Liver (tissue), 3 donors: ENCODE results near the gene SHISA4.

Experiments
- ATF3 ChIP-seq: IDR thresholded peaks from 2 replicates; pipeline ENCODE4 v1.6.1; 2016; ENCODE audit warnings: antibody characterized with exemption
- EGR1 ChIP-seq, 2 donors: IDR thresholded peaks; 2 replicates each; pipeline ENCODE4 v1.6.1; 2016 to 2018; ENCODE audit warnings: antibody characterized with exemption in 2 of 2, low read depth in 2 of 2
- FOXA1 ChIP-seq: IDR thresholded peaks from 2 replicates; pipeline ENCODE4 v1.6.1; 2016; ENCODE audit warnings: antibody characterized with exemption
- GABPA ChIP-seq, 2 donors: IDR thresholded peaks in 1 of 2; conservative IDR thresholded peaks in 1 of 2; 2 replicates each; pipeline ENCODE4 v1.6.1; 2016; ENCODE audit warnings: antibody characterized with exemption in 2 of 2, mild to moderate bottlenecking in 1 of 2, moderate library complexity in 1 of 2
- JUND ChIP-seq, 2 donors: IDR thresholded peaks; 2 replicates each; pipeline ENCODE4 v1.6.1; 2016; ENCODE audit warnings: antibody characterized with exemption in 2 of 2
- RXRA ChIP-seq, 2 donors: IDR thresholded peaks; 2 replicates each; pipeline ENCODE4 v1.6.1; 2017 to 2018; ENCODE audit warnings: antibody characterized with exemption in 2 of 2, mild to moderate bottlenecking in 1 of 2
- SP1 ChIP-seq: IDR thresholded peaks from 2 replicates; pipeline ENCODE4 v1.6.1; 2018; ENCODE audit warnings: antibody characterized with exemption, mild to moderate bottlenecking
- TAF1 ChIP-seq: conservative IDR thresholded peaks from 2 replicates; pipeline ENCODE4 v1.6.1; 2016; ENCODE audit warnings: antibody characterized with exemption, mild to moderate bottlenecking
- YY1 ChIP-seq: IDR thresholded peaks from 2 replicates; pipeline ENCODE4 v1.6.1; 2016; ENCODE audit warnings: antibody characterized with exemption, mild to moderate bottlenecking
- ZBTB33 ChIP-seq: IDR thresholded peaks from 2 replicates; pipeline ENCODE4 v1.6.1; 2016; ENCODE audit warnings: antibody characterized with exemption
- TF ChIP-seq, protein P1 (sequence below): fragments of 150-350 bp; IDR thresholded peaks from 2 replicates; pipeline ENCODE4 v1.5.1; 2017; ENCODE audit warnings: improper control_type of control experiment, low read depth, low read length; ENCODE audit not compliant: missing input control
- TF ChIP-seq, protein P2 (sequence below): IDR thresholded peaks from 2 replicates; pipeline ENCODE4 v1.6.1; 2016; ENCODE audit warnings: antibody characterized with exemption
- TF ChIP-seq, protein P3 (sequence below): IDR thresholded peaks from 2 replicates; pipeline ENCODE4 v1.6.1; 2016; ENCODE audit warnings: antibody characterized with exemption, mild to moderate bottlenecking
- donor health status: healthy.
- donor health status: healthy.

GRCh38 chr1:201895913-201896807 lies 7.5 kb downstream of the SHISA4 start:
- TF ChIP-seq FOXA1 (no peak), SP1 (no peak), ATF3 (peak; percentile 94), TAF1 (no peak), JUND (IDR thresholded peaks at IDR 0.05) (peak; percentile 93 to 95), GABPA (IDR thresholded peaks at IDR 0.05 in 1 of 2, conservative IDR thresholded peaks at IDR 0.05 in 1 of 2) (no peak), EGR1 (IDR thresholded peaks at IDR 0.05; ENCODE audit: low read depth in 2 of 2) (no peak), ZBTB33 (no peak), RXRA (IDR thresholded peaks at IDR 0.05) (no peak), YY1 (no peak)
- TF ChIP-seq, protein P1, sequence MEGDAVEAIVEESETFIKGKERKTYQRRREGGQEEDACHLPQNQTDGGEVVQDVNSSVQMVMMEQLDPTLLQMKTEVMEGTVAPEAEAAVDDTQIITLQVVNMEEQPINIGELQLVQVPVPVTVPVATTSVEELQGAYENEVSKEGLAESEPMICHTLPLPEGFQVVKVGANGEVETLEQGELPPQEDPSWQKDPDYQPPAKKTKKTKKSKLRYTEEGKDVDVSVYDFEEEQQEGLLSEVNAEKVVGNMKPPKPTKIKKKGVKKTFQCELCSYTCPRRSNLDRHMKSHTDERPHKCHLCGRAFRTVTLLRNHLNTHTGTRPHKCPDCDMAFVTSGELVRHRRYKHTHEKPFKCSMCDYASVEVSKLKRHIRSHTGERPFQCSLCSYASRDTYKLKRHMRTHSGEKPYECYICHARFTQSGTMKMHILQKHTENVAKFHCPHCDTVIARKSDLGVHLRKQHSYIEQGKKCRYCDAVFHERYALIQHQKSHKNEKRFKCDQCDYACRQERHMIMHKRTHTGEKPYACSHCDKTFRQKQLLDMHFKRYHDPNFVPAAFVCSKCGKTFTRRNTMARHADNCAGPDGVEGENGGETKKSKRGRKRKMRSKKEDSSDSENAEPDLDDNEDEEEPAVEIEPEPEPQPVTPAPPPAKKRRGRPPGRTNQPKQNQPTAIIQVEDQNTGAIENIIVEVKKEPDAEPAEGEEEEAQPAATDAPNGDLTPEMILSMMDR, result peak; percentile 86
- TF ChIP-seq, protein P2, sequence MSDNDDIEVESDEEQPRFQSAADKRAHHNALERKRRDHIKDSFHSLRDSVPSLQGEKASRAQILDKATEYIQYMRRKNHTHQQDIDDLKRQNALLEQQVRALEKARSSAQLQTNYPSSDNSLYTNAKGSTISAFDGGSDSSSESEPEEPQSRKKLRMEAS, result no peak
- TF ChIP-seq, protein P3, sequence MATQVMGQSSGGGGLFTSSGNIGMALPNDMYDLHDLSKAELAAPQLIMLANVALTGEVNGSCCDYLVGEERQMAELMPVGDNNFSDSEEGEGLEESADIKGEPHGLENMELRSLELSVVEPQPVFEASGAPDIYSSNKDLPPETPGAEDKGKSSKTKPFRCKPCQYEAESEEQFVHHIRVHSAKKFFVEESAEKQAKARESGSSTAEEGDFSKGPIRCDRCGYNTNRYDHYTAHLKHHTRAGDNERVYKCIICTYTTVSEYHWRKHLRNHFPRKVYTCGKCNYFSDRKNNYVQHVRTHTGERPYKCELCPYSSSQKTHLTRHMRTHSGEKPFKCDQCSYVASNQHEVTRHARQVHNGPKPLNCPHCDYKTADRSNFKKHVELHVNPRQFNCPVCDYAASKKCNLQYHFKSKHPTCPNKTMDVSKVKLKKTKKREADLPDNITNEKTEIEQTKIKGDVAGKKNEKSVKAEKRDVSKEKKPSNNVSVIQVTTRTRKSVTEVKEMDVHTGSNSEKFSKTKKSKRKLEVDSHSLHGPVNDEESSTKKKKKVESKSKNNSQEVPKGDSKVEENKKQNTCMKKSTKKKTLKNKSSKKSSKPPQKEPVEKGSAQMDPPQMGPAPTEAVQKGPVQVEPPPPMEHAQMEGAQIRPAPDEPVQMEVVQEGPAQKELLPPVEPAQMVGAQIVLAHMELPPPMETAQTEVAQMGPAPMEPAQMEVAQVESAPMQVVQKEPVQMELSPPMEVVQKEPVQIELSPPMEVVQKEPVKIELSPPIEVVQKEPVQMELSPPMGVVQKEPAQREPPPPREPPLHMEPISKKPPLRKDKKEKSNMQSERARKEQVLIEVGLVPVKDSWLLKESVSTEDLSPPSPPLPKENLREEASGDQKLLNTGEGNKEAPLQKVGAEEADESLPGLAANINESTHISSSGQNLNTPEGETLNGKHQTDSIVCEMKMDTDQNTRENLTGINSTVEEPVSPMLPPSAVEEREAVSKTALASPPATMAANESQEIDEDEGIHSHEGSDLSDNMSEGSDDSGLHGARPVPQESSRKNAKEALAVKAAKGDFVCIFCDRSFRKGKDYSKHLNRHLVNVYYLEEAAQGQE, result no peak
